K562 (cell line): Measurements from ENCODE around the gene ARIH1. TPM values are rescaled to one million over a fixed set of nuclear protein-coding genes. Genes with fewer than 3 reads are reported as not detected.
"Not testable (repeated sequence)": the region's sequence is repeated elsewhere in the genome, so short reads cannot be mapped to it uniquely, and the experiment has no call there.

Source experiments
- ATAC-seq: fragments of 200-7000 bp; cut with Tn5 transposase; 3 replicates; pipeline ENCODE4 v1.9.1; 2020; ENCODE audit warnings: moderate library complexity
- BruUV-seq: library from RNA; stranded (reverse); fragments of 400-500 nt; replicated peaks from 2 replicates; lab custom pipeline; 2021; lab: Mats Ljungman, UMichigan
- CTCF ChIA-PET: fragments of 300-600 bp; formaldehyde crosslinking; extraction: SDS; loops from one replicate; lab custom pipeline; 2021; ENCODE audit warnings: low intra/inter-chr PET ratio; lab: Yijun Ruan, JAX
- POLR2A ChIA-PET: fragments of 300-600, 350-650 bp; sonication (Branson Sonifier 250); formaldehyde crosslinking; extraction: SDS; loops from one replicate; lab custom pipeline; 2021; ENCODE audit warnings: antibody characterized with exemption, inconsistent platforms; lab: Yijun Ruan, JAX
- DNase-seq, 4 experiments: peaks; one replicate each; pipeline versions ENCODE4 v3.0.0 to v3.0.0-alpha.2; 2011 to 2018; ENCODE audit warnings: low spot score in 3 of 4, mixed read lengths in 3 of 4; ENCODE audit errors: extremely low read depth in 1 of 4
- FAIRE-seq: peaks from 2 replicates; lab custom pipeline; 2011; peaks lifted over from hg19 to GRCh38; lab: Jason Lieb, UNC
- H2AFZ ChIP-seq: 2 replicates; pipeline ENCODE4 v1.6.0; 2011; ENCODE audit warnings: low read depth, low read length, control low read depth, inconsistent platforms
- H3K27ac ChIP-seq: fragments of 200-600 bp; 3 replicates; pipeline ENCODE4 v1.8.0; 2011; ENCODE audit warnings: low read depth, mild to moderate bottlenecking, control low read depth, inconsistent platforms, low read length, moderate library complexity, mixed read lengths; ENCODE audit errors: extremely low read depth
- H3K27me3 ChIP-seq, 2 experiments: fragments of 300-600 bp in 1 of 2; 2 replicates in 1 of 2; 3 replicates in 1 of 2; pipeline versions ENCODE4 v1.6.0 to v1.8.0; 2011; ENCODE audit warnings: inconsistent platforms in 2 of 2, low read length in 2 of 2, mild to moderate bottlenecking in 1 of 2, mixed read lengths in 1 of 2, moderate library complexity in 1 of 2; ENCODE audit not compliant: control insufficient read depth in 2 of 2, insufficient read depth in 2 of 2
- H3K36me3 ChIP-seq: fragments of 300-600 bp; 3 replicates; pipeline ENCODE4 v1.8.0; 2011; ENCODE audit warnings: mild to moderate bottlenecking, low read length, inconsistent platforms; ENCODE audit not compliant: control insufficient read depth, insufficient read depth
- H3K4me1 ChIP-seq, 2 experiments: fragments of 200-600 bp in 1 of 2; replicated peaks in 1 of 2; 2 replicates in 1 of 2; 3 replicates in 1 of 2; pipeline versions ENCODE4 v1.5.1 to v1.8.0; 2011; ENCODE audit warnings: inconsistent platforms in 2 of 2, low read length in 2 of 2, mild to moderate bottlenecking in 1 of 2, mixed read lengths in 1 of 2, moderate library complexity in 1 of 2; ENCODE audit not compliant: control insufficient read depth in 2 of 2, insufficient read depth in 2 of 2
- H3K4me2 ChIP-seq: 2 replicates; pipeline ENCODE4 v1.6.1; 2011; ENCODE audit warnings: low read length, control low read depth, inconsistent platforms, mixed read lengths; ENCODE audit not compliant: insufficient read depth
- H3K4me3 ChIP-seq: fragments of 200-600 bp; sonication (generic), shearing (Covaris generic); 2 replicates; pipeline ENCODE4 v1.5.1; 2016; ENCODE audit warnings: control low read depth, inconsistent platforms
- H3K79me2 ChIP-seq: fragments of 200-600 bp; 3 replicates; pipeline ENCODE4 v1.8.0; 2011; ENCODE audit warnings: low read length, inconsistent platforms; ENCODE audit not compliant: control insufficient read depth, insufficient read depth
- H3K9ac ChIP-seq, 2 experiments: 2 replicates each; pipeline versions ENCODE4 v1.6.0 to v1.6.1; 2011; ENCODE audit warnings: low read depth in 2 of 2, low read length in 2 of 2, control low read depth in 1 of 2, inconsistent platforms in 1 of 2, mild to moderate bottlenecking in 1 of 2, mixed read lengths in 1 of 2; ENCODE audit not compliant: insufficient read depth in 1 of 2
- H3K9me1 ChIP-seq: one replicate; pipeline ENCODE4 v1.6.0; 2011; ENCODE audit warnings: inconsistent platforms, mild to moderate bottlenecking, low read length, moderate library complexity; ENCODE audit not compliant: control insufficient read depth, insufficient read depth
- H3K9me3 ChIP-seq: replicated peaks from 2 replicates; pipeline ENCODE4 v1.5.1; 2011; ENCODE audit warnings: low read depth, low read length, inconsistent platforms; ENCODE audit not compliant: control insufficient read depth, insufficient read depth
- H4K20me1 ChIP-seq: replicated peaks from 2 replicates; pipeline ENCODE4 v1.6.1; 2011; ENCODE audit warnings: low read length, inconsistent platforms, mixed read lengths; ENCODE audit not compliant: control insufficient read depth, insufficient read depth
- RBM25 ChIP-seq: fragments of 200-400 bp; formaldehyde crosslinking; IDR thresholded peaks from 2 replicates; pipeline ENCODE4 v1.6.1; 2018; ENCODE audit warnings: low read length, low read depth, moderate library complexity; ENCODE audit not compliant: severe bottlenecking
- SRF ChIP-seq, 2 experiments: fragments of 250-450, 450-650 bp in 1 of 2; sonication (Bioruptor Pico) in 1 of 2; sonication (generic) in 1 of 2; formaldehyde crosslinking; IDR thresholded peaks; 2 replicates each; pipeline versions ENCODE4 v1.5.0 to v1.5.1; 2020 to 2022; ENCODE audit warnings: mild to moderate bottlenecking in 1 of 2, missing genetic modification reagents in 1 of 2
- WGBS: fragments of 100-300 bp; shearing (Covaris generic); methylation state at CpG from one replicate; pipeline ENCODE4 v1.1.6; 2016; ENCODE audit warnings: low coverage, mixed read lengths; ENCODE audit not compliant: insufficient coverage; ENCODE audit errors: missing lambda C conversion rate; 5-methylcytosine and 5-hydroxymethylcytosine counted together
- in situ Hi-C: fragments of 300-500 bp; cut with MboI; formaldehyde crosslinking; loops from 4 replicates; pipeline ENCODE4 v1.15.0; 2018; ENCODE audit warnings: inconsistent platforms, mixed read lengths
- intact Hi-C: fragments of 100-400 bp; cut with micrococcal nuclease; formaldehyde crosslinking; loops from 2 replicates; pipeline ENCODE4 v1.14.2; 2022
- polyA plus RNA-seq, 8 experiments: library from polyadenylated mRNA; depleted of rRNA in 4 of 8; stranded (reverse) in 5 of 8; unstranded in 3 of 8; fragments of >200 nt; fragmentation: Nextera tagmentation in 2 of 8; fragmentation: Illumina TruSeq in 1 of 8; extraction: Ambion mirVana in 2 of 8; extraction: Trizol in 1 of 8; gene quantifications; 2 replicates each; pipeline versions ENCODE4 v1.2.1 to v1.2.3, GENCODE V29; 2011 to 2014; ENCODE audit warnings: inconsistent platforms in 1 of 8, missing spikeins in 1 of 8
- total RNA-seq, 7 experiments: library from RNA; depleted of rRNA in 6 of 7; stranded (reverse); fragments of >200 nt in 6 of 7; fragmentation: Illumina TruSeq in 2 of 7; extraction: Trizol in 2 of 7; gene quantifications; 2 replicates each; pipeline versions ENCODE4 v1.2.1 to v1.2.3, GENCODE V29; 2011 to 2021; ENCODE audit warnings: low replicate concordance in 1 of 7

Gene ARIH1
- total and polyA plus RNA-seq, 9 of the 15 experiments (the other 6 are each of a cell fraction or from before 2014, with no cell fraction given), result 17.7 to 125 (median 31.4) TPM

DNA sequence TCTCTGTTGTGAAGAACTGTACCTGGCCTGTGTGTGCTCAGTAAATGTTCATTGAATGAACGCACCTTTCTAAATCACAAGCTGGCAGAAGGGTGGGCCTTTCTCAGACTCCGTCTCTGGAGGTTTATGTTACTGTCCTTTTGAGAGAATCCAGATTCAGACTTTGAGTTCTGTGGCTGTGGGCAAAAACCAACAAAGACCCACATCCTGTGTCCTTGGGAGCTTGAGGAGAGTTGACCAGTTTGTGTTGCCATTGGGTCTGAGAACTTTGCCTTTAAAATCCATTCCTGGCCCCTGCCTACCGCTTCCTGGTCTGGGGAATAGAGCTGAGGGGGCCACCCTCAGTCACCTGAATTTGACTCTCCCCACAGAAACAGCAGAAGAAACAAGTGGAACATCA, 134.0 kb downstream of the ARIH1 start:
- H3K27ac ChIP-seq, ATAC-seq, H3K9ac ChIP-seq, H3K9me1 ChIP-seq, BruUV-seq, H3K4me1 ChIP-seq, H3K36me3 ChIP-seq, H3K79me2 ChIP-seq, H2AFZ ChIP-seq, H4K20me1 ChIP-seq, H3K4me3 ChIP-seq, FAIRE-seq, H3K9me3 ChIP-seq, in situ Hi-C loops, DNase-seq, CTCF ChIA-PET, H3K4me2 ChIP-seq: not testable (repeated sequence)
- WGBS, result 0% methylated on average over 3 of the region's 3 CpGs
- POLR2A ChIA-PET, result interaction anchor here (0.6 kb wide), 1 partner anchor 197 kb away, joined by 3 read pairs; no protein-coding TSS in a partner anchor
- intact Hi-C loops, result loop anchor here (10.0 kb wide), 1 partner anchor 67 kb away; no protein-coding TSS in a partner anchor
- peaks cover 4 to 27% of the 10 kb centered on the region in 2 experiments; a peak in 3 of 5 replicates for H3K27me3 ChIP-seq

- in situ Hi-C loops (no loop called here), intact Hi-C loops (loop anchor here (10.0 kb wide), 1 partner anchor 65 kb away; no protein-coding TSS in a partner anchor)
- Histone ChIP-seq H3K4me2 (no peak overlapping the region), H3K9me3 (no peaks in the 10 kb centered on the region), H3K9ac (peak overlapping the region in 1 of 2 experiments; percentile 26; a peak in 2 of 4 replicates), H2AFZ (no peak overlapping the region), H3K4me1 (no peaks in the 10 kb centered on the region), H3K4me3 (no peak overlapping the region), H3K27ac (no peak overlapping the region), H3K36me3 (no peaks in the 10 kb centered on the region), H3K27me3 (peaks cover 4 to 20% of the 10 kb centered on the region in 2 experiments; a peak in 3 of 5 replicates), H3K9me1 (no peaks in the 10 kb centered on the region), H4K20me1 (no peaks in the 10 kb centered on the region), H3K79me2 (no peaks in the 10 kb centered on the region)
- no peak for ATAC-seq
- CTCF ChIA-PET, result no interaction called here
- TF ChIP-seq RBM25 (peak; percentile 27), SRF (CRISPR knock-in tag; IDR thresholded peaks at IDR 0.05) (no peak)
- no peak for DNase-seq
- FAIRE-seq, result no peak
- POLR2A ChIA-PET, result no interaction called here
- WGBS, result 1% methylated on average over 6 of the region's 8 CpGs
- no TSS peak for BruUV-seq
Measured at GRCh38 chr15:72609862-72610261, 135.7 kb downstream of the ARIH1 start.

GRCh38 chr15:72612324-72612723, 138.2 kb downstream of the ARIH1 start:
- H3K9me1 ChIP-seq, H3K4me1 ChIP-seq, H3K79me2 ChIP-seq, POLR2A ChIA-PET, FAIRE-seq, intact Hi-C loops, H3K27ac ChIP-seq, H4K20me1 ChIP-seq, DNase-seq, H2AFZ ChIP-seq, in situ Hi-C loops, H3K9ac ChIP-seq, H3K4me2 ChIP-seq, BruUV-seq, H3K36me3 ChIP-seq, CTCF ChIA-PET, H3K9me3 ChIP-seq, ATAC-seq, H3K4me3 ChIP-seq: not testable (repeated sequence)
- H3K27me3 ChIP-seq, result peaks cover 4 to 28% of the 10 kb centered on the region in 2 experiments; a peak in 4 of 5 replicates
- 4% methylated on average over 3 of the region's 3 CpGs for WGBS
